K562 (cell line): Measurements from ENCODE around the gene AMIGO1. TPM values are rescaled to one million over a fixed set of nuclear protein-coding genes. Genes with fewer than 3 reads are reported as not detected.

Source experiments
- ATF4 ChIP-seq: fragments of 450-650 bp; formaldehyde crosslinking; IDR thresholded peaks from 2 replicates; pipeline ENCODE4 v1.4.0; 2022; ENCODE audit warnings: mild to moderate bottlenecking, moderate library complexity
- BRF2 ChIP-seq: IDR thresholded peaks from 3 replicates; pipeline ENCODE4 v1.6.1; 2011; ENCODE audit warnings: borderline replicate concordance, mild to moderate bottlenecking; ENCODE audit not compliant: insufficient read length, insufficient read depth
- CBX8 ChIP-seq: fragments of 200-600 bp; sonication (generic); IDR thresholded peaks from 2 replicates; pipeline ENCODE4 v1.6.1; 2012; ENCODE audit warnings: borderline replicate concordance, mixed run types, low read depth, mild to moderate bottlenecking, moderate library complexity, mixed read lengths, low read length, control low read depth, inconsistent platforms; ENCODE audit not compliant: poor library complexity, severe bottlenecking; ENCODE audit errors: extremely low read depth
- ESRRA ChIP-seq: fragments of 450-650 bp; IDR thresholded peaks from 2 replicates; pipeline ENCODE4 v1.6.1; 2014; ENCODE audit warnings: low read depth, mild to moderate bottlenecking, moderate library complexity, borderline replicate concordance
- HNRNPLL ChIP-seq: fragments of 200-400 bp; formaldehyde crosslinking; IDR thresholded peaks from 2 replicates; pipeline ENCODE4 v1.6.1; 2017; ENCODE audit warnings: low read length, low read depth, mild to moderate bottlenecking; ENCODE audit not compliant: poor library complexity, severe bottlenecking
- KLF1 ChIP-seq: fragments of 450-650 bp; IDR thresholded peaks from 2 replicates; pipeline ENCODE4 v1.6.1; 2016; ENCODE audit warnings: missing genetic modification characterization, missing compliant biosample characterization
- PATZ1 ChIP-seq: fragments of 250-450 bp; sonication (Bioruptor Pico); IDR thresholded peaks from 2 replicates; pipeline ENCODE4 v1.5.0; 2020; ENCODE audit warnings: mild to moderate bottlenecking, borderline replicate concordance
- PREB ChIP-seq: sonication (generic); formaldehyde crosslinking; IDR thresholded peaks from 2 replicates; pipeline ENCODE4 v1.8.1; 2023; ENCODE audit warnings: mild to moderate bottlenecking, missing genetic modification reagents
- SMARCA5 ChIP-seq: fragments of 450-650 bp; IDR thresholded peaks from 2 replicates; pipeline ENCODE4 v1.6.1; 2016
- ZFP91 ChIP-seq: sonication (generic); formaldehyde crosslinking; IDR thresholded peaks from 2 replicates; pipeline ENCODE4 v1.8.0; 2022; ENCODE audit warnings: mild to moderate bottlenecking, missing genetic modification reagents
- ZNF586 ChIP-seq: fragments of 450-650 bp; formaldehyde crosslinking; conservative IDR thresholded peaks from 2 replicates; pipeline ENCODE4 v1.4.0; 2020; ENCODE audit warnings: mild to moderate bottlenecking, moderate library complexity
- ZNF609 ChIP-seq: sonication (generic); formaldehyde crosslinking; IDR thresholded peaks from 2 replicates; pipeline ENCODE4 v1.8.1; 2023; ENCODE audit warnings: missing genetic modification reagents, mild to moderate bottlenecking, borderline replicate concordance
- polyA plus RNA-seq, 8 experiments: library from polyadenylated mRNA; depleted of rRNA in 4 of 8; stranded (reverse) in 5 of 8; unstranded in 3 of 8; fragments of >200 nt; fragmentation: Nextera tagmentation in 2 of 8; fragmentation: Illumina TruSeq in 1 of 8; extraction: Ambion mirVana in 2 of 8; extraction: Trizol in 1 of 8; gene quantifications; 2 replicates each; pipeline versions ENCODE4 v1.2.1 to v1.2.3, GENCODE V29; 2011 to 2014; ENCODE audit warnings: inconsistent platforms in 1 of 8, missing spikeins in 1 of 8
- total RNA-seq, 7 experiments: library from RNA; depleted of rRNA in 6 of 7; stranded (reverse); fragments of >200 nt in 6 of 7; fragmentation: Illumina TruSeq in 2 of 7; extraction: Trizol in 2 of 7; gene quantifications; 2 replicates each; pipeline versions ENCODE4 v1.2.1 to v1.2.3, GENCODE V29; 2011 to 2021; ENCODE audit warnings: low replicate concordance in 1 of 7

The AMIGO1 gene
- total and polyA plus RNA-seq, 9 of the 15 experiments (the other 6 are each of a cell fraction or from before 2014, with no cell fraction given): 0.24 to 1.0 (median 0.54) TPM

- TF ChIP-seq PATZ1: no peak
- TF ChIP-seq ESRRA: no peak; the same call in 1 of the 2 replicates
- no peak for TF ChIP-seq HNRNPLL
- TF ChIP-seq ZFP91: no peak
- TF ChIP-seq ZNF609 (CRISPR knock-in tag): no peak
- no peak for TF ChIP-seq ATF4 (CRISPR knock-in tag)
- no peak for TF ChIP-seq ZNF586
- TF ChIP-seq KLF1 (tag): no peak
- no peak for TF ChIP-seq CBX8
- no peak for TF ChIP-seq BRF2
- TF ChIP-seq PREB (CRISPR knock-in tag): 0 out of 2 replicates have a peak, but pooled peaks have one; percentile 21
- no peak for TF ChIP-seq SMARCA5
Measured at GRCh38 chr1:109546311-109547109, 37.0 kb upstream of the AMIGO1 start (continued).
